Measurements from ENCODE around the gene USP53.

The USP53 gene

DNA sequence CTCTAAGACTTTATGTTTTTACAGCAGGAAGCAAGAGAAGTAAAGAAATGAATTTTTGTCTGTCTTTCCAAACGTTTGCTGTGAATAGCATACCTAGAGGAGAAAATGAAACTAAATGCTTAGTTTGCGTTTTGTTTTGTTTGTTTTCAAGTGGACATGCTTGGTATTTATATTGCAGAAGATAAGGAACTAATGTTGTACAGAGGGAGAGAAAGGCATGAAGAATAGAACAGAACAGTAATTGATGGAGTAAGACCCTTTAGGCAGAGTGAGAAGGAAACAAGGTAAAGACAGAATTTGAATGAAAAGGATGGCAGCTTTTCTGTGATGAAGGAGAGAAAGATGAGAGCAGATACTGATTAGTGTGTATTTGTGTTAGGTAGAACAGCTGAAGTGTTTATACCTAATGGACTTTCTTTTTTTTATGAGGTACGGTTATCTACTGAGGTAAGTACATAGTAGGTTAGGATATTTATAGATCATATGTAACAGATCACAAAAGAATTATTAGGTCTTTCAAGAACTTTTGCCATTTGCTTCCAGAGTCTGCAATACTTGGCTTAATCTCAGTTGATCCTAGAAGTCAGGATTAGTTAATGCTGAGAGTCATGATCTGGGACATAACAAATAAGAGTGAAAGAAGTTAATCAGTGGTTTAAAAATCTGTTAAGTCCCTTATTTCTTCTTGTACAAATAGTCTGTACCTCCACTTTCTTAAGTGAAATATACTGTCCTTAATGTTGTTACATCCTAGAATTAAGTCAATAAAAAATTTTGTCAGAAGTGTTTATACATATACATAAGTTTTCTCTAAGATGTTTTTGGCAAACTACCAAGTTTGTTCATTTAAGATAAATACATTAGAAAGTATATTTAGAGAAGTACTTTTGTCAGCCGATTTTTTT lies 72.6 kb downstream of the USP53 start:
- Histone ChIP-seq H3K27ac (ENCODE audit: low read depth, low read length) (no peak overlapping the region), H3K27me3 (ENCODE audit: control insufficient read depth in 5 of 5, insufficient read depth in 4 of 5, low read length in 5 of 5) (no peaks in the 10 kb centered on the region), H3K4me3 (ENCODE audit: low read depth in 1 of 5, low read length in 5 of 5) (peak overlapping the region in 2 of 5 donors; percentile 12 to 14), H3K36me3 (ENCODE audit: control insufficient read depth in 5 of 5, insufficient read depth in 5 of 5, low read length in 5 of 5) (peaks cover 0 to 16% (median 5%) of the 10 kb centered on the region in 5 donors), H3K9ac (ENCODE audit: low read length in 5 of 5) (peak overlapping the region in 2 of 5 donors; percentile 1 to 17), H3K9me3 (ENCODE audit: control insufficient read depth in 5 of 5, low read length in 5 of 5) (no peaks in the 10 kb centered on the region), H3K4me1 (ENCODE audit: control insufficient read depth in 5 of 5, insufficient read depth in 5 of 5, low read length in 5 of 5) (peaks cover 0 to 17% (median 10%) of the 10 kb centered on the region in 5 donors)

DNA sequence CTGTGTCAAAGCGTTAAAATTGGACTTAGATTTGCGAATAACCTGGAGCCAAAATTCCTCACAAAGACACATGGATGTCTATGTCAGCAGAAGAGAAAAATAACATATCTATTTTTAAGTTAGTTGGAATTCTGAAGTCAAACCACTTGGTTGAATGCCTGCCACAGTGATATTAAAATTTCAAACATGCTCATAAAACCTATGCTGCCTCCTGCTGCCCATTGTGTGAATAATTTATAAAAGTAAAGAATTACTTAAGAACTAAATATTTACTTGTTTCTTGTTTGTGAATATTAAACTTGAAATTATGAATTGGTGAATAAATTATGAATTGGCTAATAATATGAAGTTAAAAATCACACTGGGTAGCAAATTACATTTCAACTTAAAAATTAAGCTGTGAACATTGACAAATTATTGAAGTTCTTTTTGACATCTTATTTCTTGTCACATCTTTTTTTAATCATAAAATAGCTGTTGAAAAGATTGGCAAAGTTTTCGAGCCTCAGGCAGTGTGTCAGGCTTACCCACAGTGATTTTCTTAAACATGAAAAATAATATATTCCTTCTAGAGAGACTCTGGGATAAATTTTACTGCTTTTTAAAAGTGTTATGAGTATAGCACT lies 74.0 kb downstream of the USP53 start:
- Histone ChIP-seq H3K27ac (ENCODE audit: low read depth, low read length) (no peak overlapping the region), H3K36me3 (ENCODE audit: control insufficient read depth in 5 of 5, insufficient read depth in 5 of 5, low read length in 5 of 5) (peaks cover 3 to 21% (median 9%) of the 10 kb centered on the region in 5 donors), H3K9me3 (ENCODE audit: control insufficient read depth in 5 of 5, low read length in 5 of 5) (no peaks in the 10 kb centered on the region), H3K4me3 (ENCODE audit: low read depth in 1 of 5, low read length in 5 of 5) (no peak overlapping the region), H3K9ac (ENCODE audit: low read length in 5 of 5) (no peak overlapping the region), H3K4me1 (ENCODE audit: control insufficient read depth in 5 of 5, insufficient read depth in 5 of 5, low read length in 5 of 5) (peaks cover 0 to 16% (median 10%) of the 10 kb centered on the region in 5 donors), H3K27me3 (ENCODE audit: control insufficient read depth in 5 of 5, insufficient read depth in 4 of 5, low read length in 5 of 5) (no peaks in the 10 kb centered on the region)

DNA sequence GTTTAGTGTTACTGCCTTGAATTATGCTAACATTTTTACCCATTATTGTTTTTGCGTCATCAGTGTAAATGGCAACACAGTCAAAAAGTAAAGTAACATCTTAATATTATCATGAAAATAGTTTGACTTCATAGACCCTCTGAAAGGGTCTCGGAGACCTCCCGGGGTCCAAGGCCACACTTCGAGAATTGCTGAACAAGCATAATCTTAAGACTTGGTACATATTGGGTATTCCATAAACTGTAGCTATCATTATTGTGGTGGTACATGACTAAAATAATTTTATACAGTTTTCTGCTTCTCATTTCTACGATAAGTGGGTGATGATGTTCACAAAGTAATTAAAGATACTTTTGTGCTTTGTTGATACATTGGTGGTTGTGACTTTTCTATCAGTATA lies 76.8 kb downstream of the USP53 start:
- Histone ChIP-seq H3K27me3 (ENCODE audit: control insufficient read depth in 5 of 5, insufficient read depth in 4 of 5, low read length in 5 of 5) (no peaks in the 10 kb centered on the region), H3K27ac (ENCODE audit: low read depth, low read length) (no peak overlapping the region), H3K9me3 (ENCODE audit: control insufficient read depth in 5 of 5, low read length in 5 of 5) (no peaks in the 10 kb centered on the region), H3K4me1 (ENCODE audit: control insufficient read depth in 5 of 5, insufficient read depth in 5 of 5, low read length in 5 of 5) (peaks cover 0 to 11% (median 7%) of the 10 kb centered on the region in 5 donors), H3K36me3 (ENCODE audit: control insufficient read depth in 5 of 5, insufficient read depth in 5 of 5, low read length in 5 of 5) (peaks cover 12 to 33% (median 14%) of the 10 kb centered on the region in 5 donors), H3K4me3 (ENCODE audit: low read depth in 1 of 5, low read length in 5 of 5) (no peak overlapping the region), H3K9ac (ENCODE audit: low read length in 5 of 5) (no peak overlapping the region)

DNA sequence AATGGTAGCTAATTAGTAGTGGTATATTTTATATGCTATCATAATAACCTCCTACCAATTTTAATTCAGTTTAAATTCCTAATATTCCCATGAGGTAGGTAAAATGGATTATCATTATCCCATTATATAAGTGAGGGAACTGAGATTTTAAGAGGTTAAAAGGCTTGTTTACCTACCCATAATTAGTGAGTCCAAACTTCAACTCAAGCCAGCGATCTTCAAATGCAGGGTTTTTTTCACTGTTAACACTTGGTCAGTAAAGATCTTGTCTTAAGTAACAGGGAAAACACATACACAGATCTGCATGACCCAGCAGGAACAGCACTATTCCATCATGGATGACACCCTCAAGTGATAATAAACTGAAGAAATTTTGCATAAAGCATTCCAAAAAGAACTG lies 78.1 kb downstream of the USP53 start:
- Histone ChIP-seq H3K4me3 (ENCODE audit: low read depth in 1 of 5, low read length in 5 of 5) (no peak overlapping the region), H3K4me1 (ENCODE audit: control insufficient read depth in 5 of 5, insufficient read depth in 5 of 5, low read length in 5 of 5) (peaks cover 0 to 2% (median 0%) of the 10 kb centered on the region in 5 donors), H3K36me3 (ENCODE audit: control insufficient read depth in 5 of 5, insufficient read depth in 5 of 5, low read length in 5 of 5) (peaks cover 12 to 36% (median 14%) of the 10 kb centered on the region in 5 donors), H3K27ac (ENCODE audit: low read depth, low read length) (no peak overlapping the region), H3K9ac (ENCODE audit: low read length in 5 of 5) (no peak overlapping the region), H3K27me3 (ENCODE audit: control insufficient read depth in 5 of 5, insufficient read depth in 4 of 5, low read length in 5 of 5) (no peaks in the 10 kb centered on the region), H3K9me3 (ENCODE audit: control insufficient read depth in 5 of 5, low read length in 5 of 5) (no peaks in the 10 kb centered on the region)

DNA sequence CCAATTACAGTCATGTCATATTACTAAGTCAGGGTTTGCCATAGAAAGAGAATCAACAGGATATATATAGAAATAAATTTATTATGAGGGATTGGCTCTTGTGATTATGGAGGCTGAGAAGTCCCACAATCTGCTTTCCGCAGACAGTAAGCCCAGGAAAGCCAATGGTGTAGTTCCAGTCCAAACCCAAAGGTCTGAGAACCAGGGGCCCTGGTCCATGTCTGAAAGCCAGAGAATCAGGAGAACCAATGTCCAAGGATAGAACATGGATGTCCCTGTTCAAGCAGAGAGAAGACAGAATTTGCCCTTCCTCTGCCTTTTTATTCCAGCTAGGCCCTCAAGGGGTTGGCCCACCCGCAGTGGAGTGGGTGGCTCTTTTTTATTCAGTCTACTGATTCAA lies 83.8 kb downstream of the USP53 start:
- Histone ChIP-seq H3K27me3 (ENCODE audit: control insufficient read depth in 5 of 5, insufficient read depth in 4 of 5, low read length in 5 of 5) (no peaks in the 10 kb centered on the region), H3K9ac (ENCODE audit: low read length in 5 of 5) (no peak overlapping the region), H3K36me3 (ENCODE audit: control insufficient read depth in 5 of 5, insufficient read depth in 5 of 5, low read length in 5 of 5) (peaks cover 16 to 34% (median 20%) of the 10 kb centered on the region in 5 donors), H3K4me3 (ENCODE audit: low read depth in 1 of 5, low read length in 5 of 5) (no peak overlapping the region), H3K9me3 (ENCODE audit: control insufficient read depth in 5 of 5, low read length in 5 of 5) (no peaks in the 10 kb centered on the region), H3K4me1 (ENCODE audit: control insufficient read depth in 5 of 5, insufficient read depth in 5 of 5, low read length in 5 of 5) (peaks cover 4 to 29% (median 28%) of the 10 kb centered on the region in 5 donors), H3K27ac (ENCODE audit: low read depth, low read length) (no peak overlapping the region)

DNA sequence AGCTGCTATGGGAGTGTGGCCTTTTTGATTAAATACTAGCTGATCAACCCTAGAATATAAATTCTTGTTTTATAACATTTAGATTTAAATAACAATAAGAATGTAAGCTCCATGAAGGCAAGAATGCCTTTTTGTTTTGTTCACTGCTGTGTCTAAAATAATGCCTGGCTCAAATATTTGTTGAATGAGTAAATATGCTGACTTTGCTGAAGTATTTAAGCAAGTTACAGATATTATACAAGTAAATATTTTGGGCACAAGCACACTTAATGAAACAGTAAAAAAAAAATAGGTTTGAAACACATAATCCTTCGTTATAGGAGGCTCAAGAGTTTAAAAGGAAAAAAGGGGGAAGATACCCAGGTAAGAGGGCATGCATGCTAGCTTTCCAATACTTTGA lies 85.3 kb downstream of the USP53 start:
- no peak overlapping the region for H3K9ac ChIP-seq (ENCODE audit: low read length in 5 of 5)
- no peak overlapping the region for H3K4me3 ChIP-seq (ENCODE audit: low read depth in 1 of 5, low read length in 5 of 5)
- H3K27me3 ChIP-seq (ENCODE audit: control insufficient read depth in 5 of 5, insufficient read depth in 4 of 5, low read length in 5 of 5) = no peaks in the 10 kb centered on the region
- H3K36me3 ChIP-seq (ENCODE audit: control insufficient read depth in 5 of 5, insufficient read depth in 5 of 5, low read length in 5 of 5) = peaks cover 9 to 25% (median 13%) of the 10 kb centered on the region in 5 donors
- peaks cover 4 to 29% (median 28%) of the 10 kb centered on the region in 5 donors for H3K4me1 ChIP-seq (ENCODE audit: control insufficient read depth in 5 of 5, insufficient read depth in 5 of 5, low read length in 5 of 5)
- H3K9me3 ChIP-seq (ENCODE audit: control insufficient read depth in 5 of 5, low read length in 5 of 5) = no peaks in the 10 kb centered on the region
- H3K27ac ChIP-seq (ENCODE audit: low read depth, low read length) = peak overlapping the region; percentile 93

DNA sequence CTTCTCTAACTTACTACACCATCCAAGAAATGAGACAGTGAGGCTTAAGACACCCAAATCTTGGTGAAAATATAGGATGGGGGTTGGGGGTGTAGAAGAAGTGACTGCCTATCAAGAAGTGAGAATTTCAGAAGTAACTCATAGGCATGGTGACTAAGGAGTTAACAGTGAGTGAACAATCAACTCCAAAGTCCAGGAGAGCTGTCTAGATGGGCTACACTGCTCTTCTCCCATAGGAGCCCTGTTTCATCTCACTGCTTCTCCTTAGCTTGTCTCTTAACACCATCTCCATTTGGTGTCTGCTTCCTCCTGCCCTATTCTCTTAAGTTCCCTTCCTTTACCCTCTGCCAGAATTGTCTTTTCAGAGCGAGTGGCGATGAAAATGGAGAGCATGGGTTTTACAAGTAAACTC lies 86.8 kb downstream of the USP53 start:
- no peaks in the 10 kb centered on the region for H3K9me3 ChIP-seq (ENCODE audit: control insufficient read depth in 5 of 5, low read length in 5 of 5)
- H3K27me3 ChIP-seq (ENCODE audit: control insufficient read depth in 5 of 5, insufficient read depth in 4 of 5, low read length in 5 of 5) = no peaks in the 10 kb centered on the region
- peak overlapping the region; percentile 70 to 93 (median 90) for H3K9ac ChIP-seq (ENCODE audit: low read length in 5 of 5)
- H3K27ac ChIP-seq (ENCODE audit: low read depth, low read length) = peak overlapping the region; percentile 93
- peaks cover 4 to 29% (median 28%) of the 10 kb centered on the region in 5 donors for H3K4me1 ChIP-seq (ENCODE audit: control insufficient read depth in 5 of 5, insufficient read depth in 5 of 5, low read length in 5 of 5)
- peak overlapping the region; percentile 78 to 100 (median 99) for H3K4me3 ChIP-seq (ENCODE audit: low read depth in 1 of 5, low read length in 5 of 5)
- H3K36me3 ChIP-seq (ENCODE audit: control insufficient read depth in 5 of 5, insufficient read depth in 5 of 5, low read length in 5 of 5) = peaks cover 5 to 20% (median 11%) of the 10 kb centered on the region in 5 donors

DNA sequence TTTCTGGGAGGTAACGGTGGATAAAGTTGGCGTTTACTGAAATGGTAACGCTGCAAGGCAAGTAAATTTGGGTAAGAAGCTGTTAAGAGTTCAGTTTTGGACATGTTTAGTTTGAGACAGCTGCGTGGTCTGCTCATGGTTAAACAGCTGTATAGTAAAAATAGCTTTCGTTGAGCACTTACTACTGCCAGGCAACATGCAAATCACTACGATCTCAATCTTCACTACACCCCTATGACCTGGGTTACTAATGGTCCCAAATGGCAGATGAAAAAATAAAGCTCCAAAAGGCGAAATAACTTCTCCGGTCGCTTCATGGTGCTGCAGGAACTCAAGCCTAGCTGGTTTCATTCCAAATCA lies 87.2 kb downstream of the USP53 start:
- peak overlapping the region; percentile 93 for H3K27ac ChIP-seq (ENCODE audit: low read depth, low read length)
- H3K4me1 ChIP-seq (ENCODE audit: control insufficient read depth in 5 of 5, insufficient read depth in 5 of 5, low read length in 5 of 5) = peaks cover 4 to 29% (median 28%) of the 10 kb centered on the region in 5 donors
- no peaks in the 10 kb centered on the region for H3K27me3 ChIP-seq (ENCODE audit: control insufficient read depth in 5 of 5, insufficient read depth in 4 of 5, low read length in 5 of 5)
- no peaks in the 10 kb centered on the region for H3K9me3 ChIP-seq (ENCODE audit: control insufficient read depth in 5 of 5, low read length in 5 of 5)
- peaks cover 5 to 20% (median 11%) of the 10 kb centered on the region in 5 donors for H3K36me3 ChIP-seq (ENCODE audit: control insufficient read depth in 5 of 5, insufficient read depth in 5 of 5, low read length in 5 of 5)
- peak overlapping the region; percentile 78 to 100 (median 99) for H3K4me3 ChIP-seq (ENCODE audit: low read depth in 1 of 5, low read length in 5 of 5)
- H3K9ac ChIP-seq (ENCODE audit: low read length in 5 of 5) = peak overlapping the region; percentile 70 to 93 (median 90)

DNA sequence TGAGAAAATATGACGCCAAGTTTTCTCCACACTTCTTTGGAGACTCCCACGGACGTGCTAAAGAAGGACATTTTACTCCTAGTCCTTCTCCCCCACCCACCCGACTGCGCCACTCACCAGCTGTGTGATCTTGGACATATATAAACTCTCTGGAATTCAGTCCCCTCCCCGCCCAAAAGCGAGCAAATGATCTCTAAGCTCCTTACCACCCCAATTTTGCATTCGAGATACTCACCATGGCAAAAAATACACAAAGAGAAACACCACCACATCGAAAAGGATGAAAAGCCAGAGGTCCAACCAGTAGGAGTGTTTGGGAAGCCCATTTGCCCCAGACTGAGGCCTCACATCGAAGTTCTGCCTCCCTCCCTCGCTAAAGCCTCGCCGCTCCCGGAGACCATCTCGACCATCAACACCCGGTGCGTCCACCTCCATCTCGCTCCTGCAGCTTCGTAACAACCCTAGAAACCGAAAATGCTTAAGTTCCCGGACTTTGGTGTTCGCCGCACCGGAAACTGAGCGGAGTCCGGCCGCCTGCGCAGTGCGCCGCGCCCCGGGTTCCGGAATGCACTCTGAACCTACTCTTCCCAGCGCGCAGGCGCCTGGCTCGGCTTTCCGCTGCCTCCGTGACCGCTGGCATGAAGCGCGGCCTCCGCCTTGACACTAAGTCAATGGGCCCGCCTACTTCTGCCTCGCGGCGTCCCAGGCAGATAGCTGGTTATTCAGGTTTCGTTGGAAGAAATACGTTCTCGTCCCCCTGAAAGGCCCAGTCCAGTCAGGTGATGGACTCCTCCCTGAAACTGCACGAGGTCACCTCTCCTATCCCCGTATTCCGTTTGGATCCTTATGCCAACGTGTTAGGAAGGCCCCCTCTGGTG lies 87.8 kb downstream of the USP53 start:
- Histone ChIP-seq H3K27ac (ENCODE audit: low read depth, low read length) (peak overlapping the region; percentile 93), H3K9ac (ENCODE audit: low read length in 5 of 5) (peak overlapping the region; percentile 70 to 93 (median 90)), H3K27me3 (ENCODE audit: control insufficient read depth in 5 of 5, insufficient read depth in 4 of 5, low read length in 5 of 5) (no peaks in the 10 kb centered on the region), H3K4me3 (ENCODE audit: low read depth in 1 of 5, low read length in 5 of 5) (peak overlapping the region; percentile 78 to 100 (median 99)), H3K4me1 (ENCODE audit: control insufficient read depth in 5 of 5, insufficient read depth in 5 of 5, low read length in 5 of 5) (peaks cover 4 to 29% (median 28%) of the 10 kb centered on the region in 5 donors), H3K36me3 (ENCODE audit: control insufficient read depth in 5 of 5, insufficient read depth in 5 of 5, low read length in 5 of 5) (peaks cover 5 to 20% (median 11%) of the 10 kb centered on the region in 5 donors), H3K9me3 (ENCODE audit: control insufficient read depth in 5 of 5, low read length in 5 of 5) (no peaks in the 10 kb centered on the region)

All from subcutaneous abdominal adipose tissue (tissue), 5 donors.